ENCODE data around the gene SMAD7. TPM values are rescaled to one million over a fixed set of nuclear protein-coding genes. Genes with fewer than 3 reads are reported as not detected.

SMAD7 gene
- total and polyA plus RNA-seq, 2 experiments from 2014 or later, result 11.8 to 29.8 TPM

- H3K27ac Mint-ChIP-seq, result no peak overlapping the region
- 0 out of 2 replicates have a peak, but pooled peaks cover under 1% of the 10 kb centered on the region for H4K20me1 ChIP-seq (replicated peaks; ENCODE audit: insufficient read depth)
- H3K79me2 ChIP-seq (replicated peaks; ENCODE audit: insufficient read depth), result 0 out of 2 replicates have a peak, but pooled peaks cover 2% of the 10 kb centered on the region
- H3K27ac ChIP-seq (ENCODE audit: low read depth), result no peak overlapping the region
- H3K36me3 ChIP-seq (ENCODE audit: insufficient read depth), result no peaks in the 10 kb centered on the region
- DNase-seq (ENCODE audit: low spot score) (no peak), ATAC-seq (no peak)
- no peak overlapping the region for H3K4me3 ChIP-seq
- TF ChIP-seq REST (IDR thresholded peaks at IDR 0.05; ENCODE audit: unreplicated experiment), result no peak
- TF ChIP-seq ZNF331 (CRISPR knock-in tag; IDR thresholded peaks at IDR 0.05; ENCODE audit: low read depth), result no peak
- no peak for TF ChIP-seq POLR2AphosphoS5 (IDR thresholded peaks at IDR 0.05; ENCODE audit: low read depth)
- TF ChIP-seq EZH2 (IDR thresholded peaks at IDR 0.05; ENCODE audit: low read depth, unreplicated experiment), result no peak
- no peak for TF ChIP-seq CREB1 (CRISPR knock-in tag; IDR thresholded peaks at IDR 0.05; ENCODE audit: low read depth)
- TF ChIP-seq STAT1 (IDR thresholded peaks at IDR 0.05; ENCODE audit: unreplicated experiment), result no peak
- TF ChIP-seq NANOG (IDR thresholded peaks at IDR 0.05; ENCODE audit: borderline replicate concordance), result no peak
- no peak for TF ChIP-seq ETS1 (IDR thresholded peaks at IDR 0.05)
- no peak for TF ChIP-seq JUNB (IDR thresholded peaks at IDR 0.05; ENCODE audit: unreplicated experiment)
- no peak for TF ChIP-seq ZNF462 (CRISPR knock-in tag; IDR thresholded peaks at IDR 0.05)
- no peak for TF ChIP-seq ZNF114 (CRISPR knock-in tag; IDR thresholded peaks at IDR 0.05)
- no peak for TF ChIP-seq CTCF (conservative IDR thresholded peaks at IDR 0.05; ENCODE audit: low read depth in 2 of 2)
- no peak for TF ChIP-seq EZH2phosphoT487 (IDR thresholded peaks at IDR 0.05; ENCODE audit: unreplicated experiment)
- peaks cover 6% of the 10 kb centered on the region for H3K27me3 Mint-ChIP-seq (ENCODE audit: insufficient read depth, low read depth, poor library complexity)
- H3K4me1 ChIP-seq (ENCODE audit: insufficient read depth), result 0 out of 2 replicates have a peak, but pooled peaks cover 11% of the 10 kb centered on the region
- H3K4me2 ChIP-seq, result no peak overlapping the region
- no peak overlapping the region for H2AFZ ChIP-seq
- H3K36me3 Mint-ChIP-seq (ENCODE audit: low read depth), result no peaks in the 10 kb centered on the region
- no peaks in the 10 kb centered on the region for H3K9me2 ChIP-seq (ENCODE audit: insufficient read depth)
- H3K4me3 Mint-ChIP-seq, result no peak overlapping the region; the same call in 2 of the 3 replicates
- no peaks in the 10 kb centered on the region for H3K27me3 ChIP-seq (ENCODE audit: insufficient read depth)
- no peaks in the 10 kb centered on the region; the same call in 2 of the 3 replicates for H3K9me3 Mint-ChIP-seq
- peaks cover 16% of the 10 kb centered on the region for H3K4me1 Mint-ChIP-seq
- peaks cover 15% of the 10 kb centered on the region for H3F3A ChIP-seq (replicated peaks; ENCODE audit: low read depth)
Observed at GRCh38 chr18:48913775-48914174, 37.0 kb downstream of the SMAD7 start.
